ENCODE data around the gene C4orf50. TPM values are rescaled to one million over a fixed set of nuclear protein-coding genes. Genes with fewer than 3 reads are reported as not detected.

C4orf50 gene
- total and polyA plus RNA-seq, 2 experiments from 2014 or later, result 0.06 to 0.31 TPM

DNA sequence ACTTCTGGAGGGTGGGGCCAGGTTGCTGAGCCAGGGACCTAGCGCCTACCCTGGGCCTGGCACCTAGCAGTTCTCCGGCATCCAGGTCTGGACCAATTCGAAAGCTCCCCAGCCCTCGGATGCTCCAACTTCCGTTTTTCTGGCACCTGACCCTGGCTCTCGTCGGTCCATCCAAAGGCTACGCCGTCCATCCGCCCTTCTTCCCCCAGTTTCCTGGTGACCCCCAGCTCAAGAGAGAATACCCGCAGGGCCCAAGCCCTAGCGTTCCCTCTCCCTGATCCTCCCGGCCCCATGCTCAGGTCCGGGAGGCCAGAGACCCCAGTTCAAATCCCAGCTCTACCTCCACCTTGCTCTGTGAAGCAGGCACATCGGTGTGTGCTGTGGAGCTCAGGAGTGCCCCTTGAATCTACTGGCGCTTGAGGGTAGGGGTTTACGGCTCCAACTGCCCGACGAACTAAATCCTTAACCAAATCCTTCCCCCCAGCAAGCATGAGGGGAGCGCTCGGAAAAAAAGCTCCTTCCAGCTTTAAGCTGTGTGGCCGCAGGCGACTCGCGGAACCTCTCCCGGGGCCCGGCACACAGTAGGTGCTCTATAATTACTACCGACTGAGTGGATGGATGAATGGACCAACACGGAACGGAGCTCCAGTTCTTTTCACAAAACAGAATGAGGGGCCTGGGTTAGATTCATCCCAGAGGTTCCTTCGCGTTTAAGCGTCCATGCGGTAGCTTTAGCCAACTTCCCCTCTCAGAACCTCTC lies 126.5 kb downstream of the C4orf50 start:
- peak overlapping the region; percentile 99 for H3K4me2 ChIP-seq
- H3K79me2 ChIP-seq (replicated peaks; ENCODE audit: insufficient read depth), result peaks cover 16% of the 10 kb centered on the region
- no peaks in the 10 kb centered on the region for H3K36me3 ChIP-seq (ENCODE audit: insufficient read depth)
- peak overlapping the region; percentile 93 for H3K4me3 ChIP-seq
- H3K4me3 Mint-ChIP-seq, result peak overlapping the region; percentile 80
- DNase-seq (ENCODE audit: low spot score) (no peak), ATAC-seq (no peak)
- H3K9me2 ChIP-seq (ENCODE audit: insufficient read depth), result no peaks in the 10 kb centered on the region
- H3K27me3 ChIP-seq (ENCODE audit: insufficient read depth), result peaks cover 69% of the 10 kb centered on the region
- H3K4me1 Mint-ChIP-seq, result peaks cover 39% of the 10 kb centered on the region
- peaks cover 8% of the 10 kb centered on the region; the same call in 2 of the 3 replicates for H3K9me3 Mint-ChIP-seq
- peaks cover 64% of the 10 kb centered on the region for H3K27me3 Mint-ChIP-seq (ENCODE audit: insufficient read depth, low read depth, poor library complexity)
- 0 out of 2 replicates have a peak, but pooled peaks cover 4% of the 10 kb centered on the region for H3F3A ChIP-seq (replicated peaks; ENCODE audit: low read depth)
- no peak overlapping the region for H3K27ac ChIP-seq (ENCODE audit: low read depth)
- no peak overlapping the region for H3K27ac Mint-ChIP-seq
- H3K4me1 ChIP-seq (ENCODE audit: insufficient read depth), result peaks cover 31% of the 10 kb centered on the region
- no peaks in the 10 kb centered on the region; the same call in 1 of the 3 replicates for H3K36me3 Mint-ChIP-seq (ENCODE audit: low read depth)
- TF ChIP-seq NANOG (IDR thresholded peaks at IDR 0.05; ENCODE audit: borderline replicate concordance) (no peak), EZH2 (IDR thresholded peaks at IDR 0.05; ENCODE audit: low read depth, unreplicated experiment) (peak; percentile 69)
- H4K20me1 ChIP-seq (replicated peaks; ENCODE audit: insufficient read depth), result peaks cover 14% of the 10 kb centered on the region
- H2AFZ ChIP-seq, result no peak overlapping the region

DNA sequence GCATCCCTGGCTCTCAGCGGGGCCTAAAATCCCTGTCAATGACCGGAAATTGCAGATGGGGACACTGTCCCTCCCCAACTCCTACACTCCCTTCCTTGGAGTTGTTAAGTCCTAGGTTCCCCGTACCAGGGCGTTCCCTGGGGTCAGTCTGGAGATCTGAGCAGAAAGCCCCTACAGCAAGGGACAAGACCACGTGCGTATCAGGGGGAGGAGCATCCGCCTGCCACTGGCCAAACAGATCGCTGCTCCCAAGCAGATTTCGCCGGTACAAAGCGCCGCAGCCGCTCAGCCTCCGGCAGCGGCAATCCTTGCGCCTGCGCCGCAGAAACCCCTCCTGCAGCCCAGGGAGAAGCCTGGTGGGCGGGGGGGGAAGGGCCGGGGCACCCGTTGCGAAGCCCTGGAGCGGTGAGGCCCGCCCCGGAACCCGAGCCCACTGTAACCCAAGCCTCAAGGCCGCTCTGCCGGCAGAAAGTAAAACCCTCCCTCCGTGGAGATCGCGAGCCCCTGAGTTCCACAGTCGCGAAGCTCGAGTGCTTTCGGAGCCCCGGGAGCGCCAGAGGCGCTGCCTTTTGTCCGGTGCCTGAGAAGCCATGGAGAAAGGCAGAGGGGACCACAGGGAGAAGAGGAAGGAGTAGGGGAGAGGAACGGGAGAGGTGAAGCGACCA lies 128.0 kb downstream of the C4orf50 start:
- H3K4me3 ChIP-seq, result peak overlapping the region; percentile 93
- peaks cover 55% of the 10 kb centered on the region for H3K27me3 ChIP-seq (ENCODE audit: insufficient read depth)
- peaks cover 31% of the 10 kb centered on the region for H3K79me2 ChIP-seq (replicated peaks; ENCODE audit: insufficient read depth)
- peak overlapping the region; percentile 89; the same call in 1 of the 2 replicates for H2AFZ ChIP-seq
- H3K9me2 ChIP-seq (ENCODE audit: insufficient read depth), result no peaks in the 10 kb centered on the region
- peaks cover 29% of the 10 kb centered on the region for H4K20me1 ChIP-seq (replicated peaks; ENCODE audit: insufficient read depth)
- peak; percentile 93 for DNase-seq (ENCODE audit: low spot score)
- no peaks in the 10 kb centered on the region for H3K36me3 ChIP-seq (ENCODE audit: insufficient read depth)
- Mint-ChIP-seq H3K9me3 (peaks cover 3% of the 10 kb centered on the region; the same call in 2 of the 3 replicates), H3K27ac (no peak overlapping the region), H3K4me1 (peaks cover 46% of the 10 kb centered on the region), H3K4me3 (peak overlapping the region; percentile 80), H3K27me3 (ENCODE audit: insufficient read depth, low read depth, poor library complexity) (peaks cover 59% of the 10 kb centered on the region), H3K36me3 (ENCODE audit: low read depth) (no peaks in the 10 kb centered on the region; the same call in 2 of the 3 replicates)
- TF ChIP-seq ETS1 (IDR thresholded peaks at IDR 0.05) (peak; percentile 42; the same call in 1 of the 2 replicates), CREB1 (CRISPR knock-in tag; IDR thresholded peaks at IDR 0.05; ENCODE audit: low read depth) (no peak), POLR2AphosphoS5 (IDR thresholded peaks at IDR 0.05; ENCODE audit: low read depth) (peak; percentile 66), EZH2phosphoT487 (IDR thresholded peaks at IDR 0.05; ENCODE audit: unreplicated experiment) (no peak), STAT1 (IDR thresholded peaks at IDR 0.05; ENCODE audit: unreplicated experiment) (no peak), ZNF114 (CRISPR knock-in tag; IDR thresholded peaks at IDR 0.05) (no peak)
- TF ChIP-seq, protein P1, sequence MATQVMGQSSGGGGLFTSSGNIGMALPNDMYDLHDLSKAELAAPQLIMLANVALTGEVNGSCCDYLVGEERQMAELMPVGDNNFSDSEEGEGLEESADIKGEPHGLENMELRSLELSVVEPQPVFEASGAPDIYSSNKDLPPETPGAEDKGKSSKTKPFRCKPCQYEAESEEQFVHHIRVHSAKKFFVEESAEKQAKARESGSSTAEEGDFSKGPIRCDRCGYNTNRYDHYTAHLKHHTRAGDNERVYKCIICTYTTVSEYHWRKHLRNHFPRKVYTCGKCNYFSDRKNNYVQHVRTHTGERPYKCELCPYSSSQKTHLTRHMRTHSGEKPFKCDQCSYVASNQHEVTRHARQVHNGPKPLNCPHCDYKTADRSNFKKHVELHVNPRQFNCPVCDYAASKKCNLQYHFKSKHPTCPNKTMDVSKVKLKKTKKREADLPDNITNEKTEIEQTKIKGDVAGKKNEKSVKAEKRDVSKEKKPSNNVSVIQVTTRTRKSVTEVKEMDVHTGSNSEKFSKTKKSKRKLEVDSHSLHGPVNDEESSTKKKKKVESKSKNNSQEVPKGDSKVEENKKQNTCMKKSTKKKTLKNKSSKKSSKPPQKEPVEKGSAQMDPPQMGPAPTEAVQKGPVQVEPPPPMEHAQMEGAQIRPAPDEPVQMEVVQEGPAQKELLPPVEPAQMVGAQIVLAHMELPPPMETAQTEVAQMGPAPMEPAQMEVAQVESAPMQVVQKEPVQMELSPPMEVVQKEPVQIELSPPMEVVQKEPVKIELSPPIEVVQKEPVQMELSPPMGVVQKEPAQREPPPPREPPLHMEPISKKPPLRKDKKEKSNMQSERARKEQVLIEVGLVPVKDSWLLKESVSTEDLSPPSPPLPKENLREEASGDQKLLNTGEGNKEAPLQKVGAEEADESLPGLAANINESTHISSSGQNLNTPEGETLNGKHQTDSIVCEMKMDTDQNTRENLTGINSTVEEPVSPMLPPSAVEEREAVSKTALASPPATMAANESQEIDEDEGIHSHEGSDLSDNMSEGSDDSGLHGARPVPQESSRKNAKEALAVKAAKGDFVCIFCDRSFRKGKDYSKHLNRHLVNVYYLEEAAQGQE (IDR thresholded peaks at IDR 0.05; ENCODE audit: unreplicated experiment), result no peak
- H3K27ac ChIP-seq (ENCODE audit: low read depth), result peak overlapping the region; percentile 78
- peak; percentile 39 for ATAC-seq
- 0 out of 2 replicates have a peak, but pooled peaks cover 4% of the 10 kb centered on the region for H3F3A ChIP-seq (replicated peaks; ENCODE audit: low read depth)
- peaks cover 43% of the 10 kb centered on the region for H3K4me1 ChIP-seq (ENCODE audit: insufficient read depth)
- H3K4me2 ChIP-seq, result peak overlapping the region; percentile 99

All from GM23338 (cell line).